GM23338 (cell line): Measurements from ENCODE around the gene C4BPB. TPM values are rescaled to one million over a fixed set of nuclear protein-coding genes. Genes with fewer than 3 reads are reported as not detected.

Experiments used
- ATAC-seq: fragments of 200-7000 bp; cut with Tn5 transposase; 3 replicates; pipeline ENCODE4 v1.9.1; 2020
- DNase-seq: peaks from one replicate; pipeline ENCODE4 v3.0.0-alpha.2; 2015; ENCODE audit warnings: low spot score
- H2AFZ ChIP-seq: fragments of 200-600 bp; sonication (generic); 2 replicates; pipeline ENCODE4 v1.8.0; 2016; ENCODE audit warnings: antibody characterized with exemption, mild to moderate bottlenecking, moderate library complexity
- H3F3A ChIP-seq: fragments of 200-600 bp; sonication (generic); replicated peaks from 2 replicates; pipeline ENCODE4 v1.8.0; 2017; ENCODE audit warnings: antibody characterized with exemption, mixed run types, low read depth
- H3K27ac ChIP-seq: fragments of 200-600 bp; sonication (generic); 2 replicates; pipeline ENCODE4 v1.6.1; 2016; ENCODE audit warnings: low read depth
- H3K27me3 ChIP-seq: fragments of 200-600 bp; sonication (generic); 2 replicates; pipeline ENCODE4 v1.8.0; 2016; ENCODE audit warnings: mild to moderate bottlenecking, mixed run types, moderate library complexity; ENCODE audit not compliant: insufficient read depth
- H3K36me3 ChIP-seq: fragments of 200-600 bp; sonication (generic); 2 replicates; pipeline ENCODE4 v1.8.0; 2016; ENCODE audit warnings: mild to moderate bottlenecking; ENCODE audit not compliant: insufficient read depth
- H3K4me1 ChIP-seq: fragments of 200-600 bp; sonication (generic); 2 replicates; pipeline ENCODE4 v1.8.0; 2016; ENCODE audit warnings: mild to moderate bottlenecking, moderate library complexity; ENCODE audit not compliant: insufficient read depth
- H3K4me2 ChIP-seq: fragments of 200-600 bp; sonication (generic); 2 replicates; pipeline ENCODE4 v1.7.1; 2017; ENCODE audit warnings: mixed run types
- H3K4me3 ChIP-seq: fragments of 200-600 bp; sonication (generic); 2 replicates; pipeline ENCODE4 v1.6.1; 2016; ENCODE audit warnings: mixed run types
- H3K79me2 ChIP-seq: fragments of 200-600 bp; sonication (generic); replicated peaks from 2 replicates; pipeline ENCODE4 v1.8.0; 2017; ENCODE audit warnings: mild to moderate bottlenecking; ENCODE audit not compliant: insufficient read depth
- H3K9me2 ChIP-seq: fragments of 200-600 bp; sonication (generic); 2 replicates; pipeline ENCODE4 v1.8.0; 2017; ENCODE audit not compliant: insufficient read depth
- H4K20me1 ChIP-seq: fragments of 200-600 bp; sonication (generic); replicated peaks from 2 replicates; pipeline ENCODE4 v1.8.0; 2017; ENCODE audit warnings: mild to moderate bottlenecking; ENCODE audit not compliant: insufficient read depth
- H3K27ac Mint-ChIP-seq: 2 replicates; pipeline ENCODE4 v1.8.0; 2020; ENCODE audit warnings: inconsistent platforms, mild to moderate bottlenecking, moderate library complexity, mixed read lengths
- H3K27me3 Mint-ChIP-seq: 3 replicates; pipeline ENCODE4 v1.8.0; 2022; ENCODE audit warnings: low read depth, mild to moderate bottlenecking, moderate library complexity, mixed read lengths, inconsistent platforms; ENCODE audit not compliant: insufficient read depth, poor library complexity
- H3K36me3 Mint-ChIP-seq: 3 replicates; pipeline ENCODE4 v1.8.0; 2021; ENCODE audit warnings: low read depth, mild to moderate bottlenecking, inconsistent platforms, moderate library complexity, mixed read lengths
- H3K4me1 Mint-ChIP-seq: 3 replicates; pipeline ENCODE4 v1.8.0; 2020; ENCODE audit warnings: mild to moderate bottlenecking, inconsistent platforms, mixed read lengths
- H3K4me3 Mint-ChIP-seq: 3 replicates; pipeline ENCODE4 v1.8.0; 2021; ENCODE audit warnings: moderate library complexity, mild to moderate bottlenecking, inconsistent platforms, mixed read lengths
- H3K9me3 Mint-ChIP-seq: 3 replicates; pipeline ENCODE4 v1.8.0; 2020; ENCODE audit warnings: moderate library complexity, mild to moderate bottlenecking, inconsistent platforms, mixed read lengths
- EZH2 ChIP-seq: fragments of 200-600 bp; sonication (generic); IDR thresholded peaks from one replicate; pipeline ENCODE4 v1.8.0; 2017; ENCODE audit warnings: antibody characterized with exemption, mild to moderate bottlenecking, low read depth; ENCODE audit not compliant: unreplicated experiment
- EZH2phosphoT487 ChIP-seq: fragments of 200-600 bp; sonication (generic); IDR thresholded peaks from one replicate; pipeline ENCODE4 v1.8.1; 2018; ENCODE audit warnings: antibody characterized with exemption; ENCODE audit not compliant: unreplicated experiment
- JUNB ChIP-seq: IDR thresholded peaks from one replicate; pipeline ENCODE4 v1.6.1; 2016; ENCODE audit warnings: antibody characterized with exemption; ENCODE audit not compliant: unreplicated experiment
- NANOG ChIP-seq: IDR thresholded peaks from 2 replicates; pipeline ENCODE4 v1.6.1; 2016; ENCODE audit warnings: antibody characterized with exemption, borderline replicate concordance
- POLR2AphosphoS5 ChIP-seq: IDR thresholded peaks from 2 replicates; pipeline ENCODE4 v1.6.1; 2016; ENCODE audit warnings: antibody characterized with exemption, low read depth
- STAT1 ChIP-seq: IDR thresholded peaks from one replicate; pipeline ENCODE4 v1.6.1; 2016; ENCODE audit warnings: antibody characterized with exemption; ENCODE audit not compliant: unreplicated experiment
- ZNF114 ChIP-seq: fragments of 250-450 bp; sonication (Bioruptor Pico); IDR thresholded peaks from 2 replicates; pipeline ENCODE4 v1.5.0; 2020; ENCODE audit warnings: mild to moderate bottlenecking, moderate library complexity
- ZNF331 ChIP-seq: fragments of 250-450 bp; sonication (Bioruptor Pico); IDR thresholded peaks from 2 replicates; pipeline ENCODE4 v1.5.0; 2020; ENCODE audit warnings: low read depth, mild to moderate bottlenecking, moderate library complexity
- polyA plus RNA-seq: library from polyadenylated mRNA; unstranded; fragments of >200 nt; fragmentation: Nextera tagmentation; extraction: Ambion mirVana; gene quantifications from 2 replicates; pipeline ENCODE4 v1.2.1, GENCODE V29; 2016
- total RNA-seq: library from RNA; depleted of rRNA; stranded (reverse); fragments of >200 nt; shearing (Covaris generic); gene quantifications from 2 replicates; pipeline ENCODE4 v1.2.3, GENCODE V29; 2014
- TF ChIP-seq, protein P1 (sequence below): fragments of 250-450 bp; sonication (Bioruptor Pico); IDR thresholded peaks from 2 replicates; pipeline ENCODE4 v1.5.0; 2020; ENCODE audit warnings: mild to moderate bottlenecking, moderate library complexity
- TF ChIP-seq, protein P2 (sequence below): IDR thresholded peaks from 2 replicates; pipeline ENCODE4 v1.6.1; 2016; ENCODE audit warnings: antibody characterized with exemption
- TF ChIP-seq, protein P3 (sequence below): IDR thresholded peaks from one replicate; pipeline ENCODE4 v1.6.1; 2018; ENCODE audit warnings: antibody characterized with exemption; ENCODE audit not compliant: unreplicated experiment

The C4BPB gene
- total and polyA plus RNA-seq, 2 experiments from 2014 or later: not detected

DNA sequence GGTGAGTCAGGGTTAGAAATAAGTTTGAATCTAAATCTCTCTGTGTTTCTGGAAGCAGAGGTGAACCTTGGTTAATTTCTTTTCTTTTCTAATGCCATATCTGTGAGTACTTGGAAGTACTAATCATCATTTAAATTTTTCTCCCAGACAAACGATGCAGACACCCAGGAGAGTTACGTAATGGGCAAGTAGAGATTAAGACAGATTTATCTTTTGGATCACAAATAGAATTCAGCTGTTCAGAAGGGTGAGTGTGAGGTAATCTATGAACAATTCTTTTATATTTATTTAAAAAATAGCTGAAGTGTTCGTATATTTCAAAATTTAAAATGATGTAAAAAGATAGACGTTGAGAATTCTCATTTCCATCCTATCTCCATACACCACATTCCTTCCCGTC lies 26.6 kb downstream of the C4BPB start:
- Histone ChIP-seq H3K36me3 (no peaks in the 10 kb centered on the region), H3K4me3 (no peak overlapping the region), H3K4me1 (no peaks in the 10 kb centered on the region), H3K4me2 (no peak overlapping the region), H3K27me3 (no peaks in the 10 kb centered on the region), H3K9me2 (no peaks in the 10 kb centered on the region), H3K79me2 (no peaks in the 10 kb centered on the region), H4K20me1 (no peaks in the 10 kb centered on the region), H3K27ac (no peak overlapping the region), H3F3A (no peaks in the 10 kb centered on the region), H2AFZ (no peak overlapping the region)
- Mint-ChIP-seq H3K9me3 (no peaks in the 10 kb centered on the region), H3K27me3 (peaks cover 2% of the 10 kb centered on the region), H3K4me3 (no peak overlapping the region), H3K27ac (no peak overlapping the region), H3K36me3 (no peaks in the 10 kb centered on the region), H3K4me1 (no peaks in the 10 kb centered on the region)
- ATAC-seq (no peak), DNase-seq (no peak)
- TF ChIP-seq, protein P1, sequence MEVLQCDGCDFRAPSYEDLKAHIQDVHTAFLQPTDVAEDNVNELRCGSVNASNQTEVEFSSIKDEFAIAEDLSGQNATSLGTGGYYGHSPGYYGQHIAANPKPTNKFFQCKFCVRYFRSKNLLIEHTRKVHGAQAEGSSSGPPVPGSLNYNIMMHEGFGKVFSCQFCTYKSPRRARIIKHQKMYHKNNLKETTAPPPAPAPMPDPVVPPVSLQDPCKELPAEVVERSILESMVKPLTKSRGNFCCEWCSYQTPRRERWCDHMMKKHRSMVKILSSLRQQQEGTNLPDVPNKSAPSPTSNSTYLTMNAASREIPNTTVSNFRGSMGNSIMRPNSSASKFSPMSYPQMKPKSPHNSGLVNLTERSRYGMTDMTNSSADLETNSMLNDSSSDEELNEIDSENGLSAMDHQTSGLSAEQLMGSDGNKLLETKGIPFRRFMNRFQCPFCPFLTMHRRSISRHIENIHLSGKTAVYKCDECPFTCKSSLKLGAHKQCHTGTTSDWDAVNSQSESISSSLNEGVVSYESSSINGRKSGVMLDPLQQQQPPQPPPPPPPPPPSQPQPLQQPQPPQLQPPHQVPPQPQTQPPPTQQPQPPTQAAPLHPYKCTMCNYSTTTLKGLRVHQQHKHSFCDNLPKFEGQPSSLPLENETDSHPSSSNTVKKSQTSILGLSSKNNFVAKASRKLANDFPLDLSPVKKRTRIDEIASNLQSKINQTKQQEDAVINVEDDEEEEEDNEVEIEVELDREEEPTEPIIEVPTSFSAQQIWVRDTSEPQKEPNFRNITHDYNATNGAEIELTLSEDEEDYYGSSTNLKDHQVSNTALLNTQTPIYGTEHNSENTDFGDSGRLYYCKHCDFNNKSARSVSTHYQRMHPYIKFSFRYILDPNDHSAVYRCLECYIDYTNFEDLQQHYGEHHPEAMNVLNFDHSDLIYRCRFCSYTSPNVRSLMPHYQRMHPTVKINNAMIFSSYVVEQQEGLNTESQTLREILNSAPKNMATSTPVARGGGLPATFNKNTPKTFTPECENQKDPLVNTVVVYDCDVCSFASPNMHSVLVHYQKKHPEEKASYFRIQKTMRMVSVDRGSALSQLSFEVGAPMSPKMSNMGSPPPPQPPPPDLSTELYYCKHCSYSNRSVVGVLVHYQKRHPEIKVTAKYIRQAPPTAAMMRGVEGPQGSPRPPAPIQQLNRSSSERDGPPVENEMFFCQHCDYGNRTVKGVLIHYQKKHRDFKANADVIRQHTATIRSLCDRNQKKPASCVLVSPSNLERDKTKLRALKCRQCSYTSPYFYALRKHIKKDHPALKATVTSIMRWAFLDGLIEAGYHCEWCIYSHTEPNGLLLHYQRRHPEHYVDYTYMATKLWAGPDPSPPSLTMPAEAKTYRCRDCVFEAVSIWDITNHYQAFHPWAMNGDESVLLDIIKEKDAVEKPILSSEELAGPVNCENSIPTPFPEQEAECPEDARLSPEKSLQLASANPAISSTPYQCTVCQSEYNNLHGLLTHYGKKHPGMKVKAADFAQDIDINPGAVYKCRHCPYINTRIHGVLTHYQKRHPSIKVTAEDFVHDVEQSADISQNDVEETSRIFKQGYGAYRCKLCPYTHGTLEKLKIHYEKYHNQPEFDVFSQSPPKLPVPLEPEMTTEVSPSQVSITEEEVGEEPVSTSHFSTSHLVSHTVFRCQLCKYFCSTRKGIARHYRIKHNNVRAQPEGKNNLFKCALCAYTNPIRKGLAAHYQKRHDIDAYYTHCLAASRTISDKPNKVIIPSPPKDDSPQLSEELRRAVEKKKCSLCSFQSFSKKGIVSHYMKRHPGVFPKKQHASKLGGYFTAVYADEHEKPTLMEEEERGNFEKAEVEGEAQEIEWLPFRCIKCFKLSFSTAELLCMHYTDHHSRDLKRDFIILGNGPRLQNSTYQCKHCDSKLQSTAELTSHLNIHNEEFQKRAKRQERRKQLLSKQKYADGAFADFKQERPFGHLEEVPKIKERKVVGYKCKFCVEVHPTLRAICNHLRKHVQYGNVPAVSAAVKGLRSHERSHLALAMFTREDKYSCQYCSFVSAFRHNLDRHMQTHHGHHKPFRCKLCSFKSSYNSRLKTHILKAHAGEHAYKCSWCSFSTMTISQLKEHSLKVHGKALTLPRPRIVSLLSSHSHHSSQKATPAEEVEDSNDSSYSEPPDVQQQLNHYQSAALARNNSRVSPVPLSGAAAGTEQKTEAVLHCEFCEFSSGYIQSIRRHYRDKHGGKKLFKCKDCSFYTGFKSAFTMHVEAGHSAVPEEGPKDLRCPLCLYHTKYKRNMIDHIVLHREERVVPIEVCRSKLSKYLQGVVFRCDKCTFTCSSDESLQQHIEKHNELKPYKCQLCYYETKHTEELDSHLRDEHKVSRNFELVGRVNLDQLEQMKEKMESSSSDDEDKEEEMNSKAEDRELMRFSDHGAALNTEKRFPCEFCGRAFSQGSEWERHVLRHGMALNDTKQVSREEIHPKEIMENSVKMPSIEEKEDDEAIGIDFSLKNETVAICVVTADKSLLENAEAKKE: no peak
- TF ChIP-seq EZH2phosphoT487: no peak
- TF ChIP-seq, protein P2, sequence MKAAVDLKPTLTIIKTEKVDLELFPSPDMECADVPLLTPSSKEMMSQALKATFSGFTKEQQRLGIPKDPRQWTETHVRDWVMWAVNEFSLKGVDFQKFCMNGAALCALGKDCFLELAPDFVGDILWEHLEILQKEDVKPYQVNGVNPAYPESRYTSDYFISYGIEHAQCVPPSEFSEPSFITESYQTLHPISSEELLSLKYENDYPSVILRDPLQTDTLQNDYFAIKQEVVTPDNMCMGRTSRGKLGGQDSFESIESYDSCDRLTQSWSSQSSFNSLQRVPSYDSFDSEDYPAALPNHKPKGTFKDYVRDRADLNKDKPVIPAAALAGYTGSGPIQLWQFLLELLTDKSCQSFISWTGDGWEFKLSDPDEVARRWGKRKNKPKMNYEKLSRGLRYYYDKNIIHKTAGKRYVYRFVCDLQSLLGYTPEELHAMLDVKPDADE: no peak

DNA sequence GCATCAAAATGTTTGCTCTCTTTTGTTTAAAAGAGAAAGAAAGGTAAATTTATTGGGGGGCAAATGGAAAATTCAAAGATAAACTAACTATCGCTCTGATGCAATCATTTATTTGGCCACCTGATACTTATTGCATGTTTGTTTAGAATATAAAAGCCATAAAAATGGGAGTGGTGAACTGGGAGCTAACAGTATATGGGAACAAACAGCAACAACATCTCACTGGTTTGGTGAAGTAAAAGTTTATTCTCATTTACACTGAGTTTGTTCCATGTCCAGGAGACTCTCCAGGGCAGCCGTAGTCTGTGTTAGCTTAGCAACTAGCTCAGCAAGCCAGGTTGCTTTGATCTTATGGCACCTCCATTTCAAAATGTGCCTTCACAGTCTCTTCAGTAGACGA lies 35.7 kb downstream of the C4BPB start:
- DNase-seq: no peak
- TF ChIP-seq, protein P3, sequence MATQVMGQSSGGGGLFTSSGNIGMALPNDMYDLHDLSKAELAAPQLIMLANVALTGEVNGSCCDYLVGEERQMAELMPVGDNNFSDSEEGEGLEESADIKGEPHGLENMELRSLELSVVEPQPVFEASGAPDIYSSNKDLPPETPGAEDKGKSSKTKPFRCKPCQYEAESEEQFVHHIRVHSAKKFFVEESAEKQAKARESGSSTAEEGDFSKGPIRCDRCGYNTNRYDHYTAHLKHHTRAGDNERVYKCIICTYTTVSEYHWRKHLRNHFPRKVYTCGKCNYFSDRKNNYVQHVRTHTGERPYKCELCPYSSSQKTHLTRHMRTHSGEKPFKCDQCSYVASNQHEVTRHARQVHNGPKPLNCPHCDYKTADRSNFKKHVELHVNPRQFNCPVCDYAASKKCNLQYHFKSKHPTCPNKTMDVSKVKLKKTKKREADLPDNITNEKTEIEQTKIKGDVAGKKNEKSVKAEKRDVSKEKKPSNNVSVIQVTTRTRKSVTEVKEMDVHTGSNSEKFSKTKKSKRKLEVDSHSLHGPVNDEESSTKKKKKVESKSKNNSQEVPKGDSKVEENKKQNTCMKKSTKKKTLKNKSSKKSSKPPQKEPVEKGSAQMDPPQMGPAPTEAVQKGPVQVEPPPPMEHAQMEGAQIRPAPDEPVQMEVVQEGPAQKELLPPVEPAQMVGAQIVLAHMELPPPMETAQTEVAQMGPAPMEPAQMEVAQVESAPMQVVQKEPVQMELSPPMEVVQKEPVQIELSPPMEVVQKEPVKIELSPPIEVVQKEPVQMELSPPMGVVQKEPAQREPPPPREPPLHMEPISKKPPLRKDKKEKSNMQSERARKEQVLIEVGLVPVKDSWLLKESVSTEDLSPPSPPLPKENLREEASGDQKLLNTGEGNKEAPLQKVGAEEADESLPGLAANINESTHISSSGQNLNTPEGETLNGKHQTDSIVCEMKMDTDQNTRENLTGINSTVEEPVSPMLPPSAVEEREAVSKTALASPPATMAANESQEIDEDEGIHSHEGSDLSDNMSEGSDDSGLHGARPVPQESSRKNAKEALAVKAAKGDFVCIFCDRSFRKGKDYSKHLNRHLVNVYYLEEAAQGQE: no peak
- no peak for TF ChIP-seq EZH2
- no peak for TF ChIP-seq STAT1
- no peak for TF ChIP-seq ZNF114
- TF ChIP-seq EZH2phosphoT487: no peak
- TF ChIP-seq POLR2AphosphoS5: no peak
- no peak for TF ChIP-seq JUNB
- no peak for TF ChIP-seq NANOG
- no peak for TF ChIP-seq ZNF331 (CRISPR knock-in tag)

More for the DNA sequence above, 35.7 kb downstream of the C4BPB start:
- Mint-ChIP-seq H3K27me3 (peaks cover 4% of the 10 kb centered on the region), H3K36me3 (peaks cover 9% of the 10 kb centered on the region; the same call in 2 of the 3 replicates), H3K4me3 (no peak overlapping the region), H3K4me1 (no peaks in the 10 kb centered on the region; the same call in 2 of the 3 replicates), H3K27ac (no peak overlapping the region), H3K9me3 (peaks cover 9% of the 10 kb centered on the region; the same call in 2 of the 3 replicates)
- no peaks in the 10 kb centered on the region for H4K20me1 ChIP-seq
- no peak for ATAC-seq
- H3K79me2 ChIP-seq: no peaks in the 10 kb centered on the region
- no peaks in the 10 kb centered on the region for H3K27me3 ChIP-seq
- no peaks in the 10 kb centered on the region for H3F3A ChIP-seq
- no peak overlapping the region for H3K27ac ChIP-seq
- H3K36me3 ChIP-seq: no peaks in the 10 kb centered on the region
- no peak overlapping the region for H3K4me2 ChIP-seq
- no peak overlapping the region for H2AFZ ChIP-seq
- H3K9me2 ChIP-seq: no peaks in the 10 kb centered on the region
- no peak overlapping the region for H3K4me3 ChIP-seq
- H3K4me1 ChIP-seq: no peaks in the 10 kb centered on the region
